Natural killer cell (primary cell): Measurements from ENCODE around the gene CDH12. TPM values are rescaled to one million over a fixed set of nuclear protein-coding genes. Genes with fewer than 3 reads are reported as not detected.

Experiments used
- ATAC-seq, 3 donors: fragments of 150-1000 bp in 2 of 3; fragments of 200-7000 bp in 1 of 3; cut with Tn5 transposase; 1 replicate in 1 of 3; 2 replicates in 2 of 3; pipeline ENCODE4 v1.10.0; 2021; ENCODE audit warnings: mild to moderate bottlenecking in 2 of 3, moderate library complexity in 2 of 3
- DNase-seq, 2 donors: peaks; one replicate each; pipeline versions ENCODE4 v3.0.0 to v3.0.0-alpha.2; 2013 to 2021; ENCODE audit warnings: mixed read lengths in 1 of 2
- H3K27ac ChIP-seq: one replicate; pipeline ENCODE4 v1.5.1; 2013; ENCODE audit warnings: mild to moderate bottlenecking, low read length
- H3K27me3 ChIP-seq: one replicate; pipeline ENCODE4 v1.6.1; 2013; ENCODE audit warnings: low read length; ENCODE audit not compliant: control insufficient read depth, insufficient read depth
- H3K36me3 ChIP-seq: one replicate; pipeline ENCODE4 v1.6.1; 2013; ENCODE audit warnings: low read length; ENCODE audit not compliant: control insufficient read depth, insufficient read depth
- H3K4me1 ChIP-seq: one replicate; pipeline ENCODE4 v1.6.1; 2013; ENCODE audit warnings: low read length; ENCODE audit not compliant: control insufficient read depth, insufficient read depth
- H3K4me3 ChIP-seq: one replicate; pipeline ENCODE4 v1.5.1; 2013; ENCODE audit warnings: low read length
- H3K9me3 ChIP-seq: one replicate; pipeline ENCODE4 v1.6.1; 2013; ENCODE audit warnings: low read length; ENCODE audit not compliant: control insufficient read depth, insufficient read depth
- H3K27ac Mint-ChIP-seq, 2 donors: one replicate each; pipeline ENCODE4 v1.8.0; 2022; ENCODE audit warnings: mild to moderate bottlenecking in 2 of 2, mixed read lengths in 2 of 2, moderate library complexity in 1 of 2
- H3K27me3 Mint-ChIP-seq, 2 donors: one replicate each; pipeline ENCODE4 v1.8.0; 2022; ENCODE audit warnings: low read depth in 2 of 2, mixed read lengths in 2 of 2
- H3K36me3 Mint-ChIP-seq: one replicate; pipeline ENCODE4 v1.8.0; 2022; ENCODE audit warnings: mixed read lengths
- H3K4me1 Mint-ChIP-seq, 2 donors: one replicate each; pipeline ENCODE4 v1.8.0; 2022; ENCODE audit warnings: mixed read lengths in 2 of 2
- H3K4me3 Mint-ChIP-seq: one replicate; pipeline ENCODE4 v1.8.0; 2022; ENCODE audit warnings: mild to moderate bottlenecking, moderate library complexity, mixed read lengths
- H3K9me3 Mint-ChIP-seq, 2 donors: one replicate each; pipeline ENCODE4 v1.8.0; 2022; ENCODE audit warnings: mixed read lengths in 2 of 2
- WGBS: methylation state at CpG from one replicate; pipeline ENCODE4 v1.1.7; 2013; ENCODE audit warnings: missing lambda C conversion rate; ENCODE audit not compliant: insufficient coverage; 5-methylcytosine and 5-hydroxymethylcytosine counted together
- intact Hi-C: fragments of 100-400 bp; cut with micrococcal nuclease; formaldehyde crosslinking; loops from one replicate; pipeline ENCODE4 v1.14.2; 2022
- total RNA-seq, 4 donors: library from RNA; stranded (reverse); fragments of 120-200 nt in 1 of 4; gene quantifications; one replicate each; pipeline versions ENCODE4 v1.2.3 to v1.2.4, GENCODE V29; 2013 to 2022
- TF ChIP-seq, protein P1 (sequence below): fragments of 200-600 bp; IDR thresholded peaks from one replicate; pipeline ENCODE4 v1.8.0; 2022; ENCODE audit warnings: antibody characterized with exemption

The CDH12 gene
- total RNA-seq, 3 donors from 2014 or later (not counting 1 experiment from before 2014, with no cell fraction given): not detected

GRCh38 chr5:22496666-22497065 lies 356.5 kb downstream of the CDH12 start:
- no peak overlapping the region for H3K27ac Mint-ChIP-seq
- Histone ChIP-seq H3K4me3 (no peak overlapping the region), H3K27ac (no peak overlapping the region), H3K27me3 (no peaks in the 10 kb centered on the region), H3K36me3 (no peaks in the 10 kb centered on the region), H3K9me3 (no peaks in the 10 kb centered on the region), H3K4me1 (no peaks in the 10 kb centered on the region)
- H3K27me3 Mint-ChIP-seq: no peaks in the 10 kb centered on the region
- H3K4me1 Mint-ChIP-seq: no peaks in the 10 kb centered on the region
- TF ChIP-seq, protein P1, sequence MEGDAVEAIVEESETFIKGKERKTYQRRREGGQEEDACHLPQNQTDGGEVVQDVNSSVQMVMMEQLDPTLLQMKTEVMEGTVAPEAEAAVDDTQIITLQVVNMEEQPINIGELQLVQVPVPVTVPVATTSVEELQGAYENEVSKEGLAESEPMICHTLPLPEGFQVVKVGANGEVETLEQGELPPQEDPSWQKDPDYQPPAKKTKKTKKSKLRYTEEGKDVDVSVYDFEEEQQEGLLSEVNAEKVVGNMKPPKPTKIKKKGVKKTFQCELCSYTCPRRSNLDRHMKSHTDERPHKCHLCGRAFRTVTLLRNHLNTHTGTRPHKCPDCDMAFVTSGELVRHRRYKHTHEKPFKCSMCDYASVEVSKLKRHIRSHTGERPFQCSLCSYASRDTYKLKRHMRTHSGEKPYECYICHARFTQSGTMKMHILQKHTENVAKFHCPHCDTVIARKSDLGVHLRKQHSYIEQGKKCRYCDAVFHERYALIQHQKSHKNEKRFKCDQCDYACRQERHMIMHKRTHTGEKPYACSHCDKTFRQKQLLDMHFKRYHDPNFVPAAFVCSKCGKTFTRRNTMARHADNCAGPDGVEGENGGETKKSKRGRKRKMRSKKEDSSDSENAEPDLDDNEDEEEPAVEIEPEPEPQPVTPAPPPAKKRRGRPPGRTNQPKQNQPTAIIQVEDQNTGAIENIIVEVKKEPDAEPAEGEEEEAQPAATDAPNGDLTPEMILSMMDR: no peak
- 56% methylated on average over 3 of the region's 4 CpGs for WGBS
- H3K9me3 Mint-ChIP-seq: peaks cover 11 to 24% of the 10 kb centered on the region in 2 donors
- intact Hi-C loops: no loop called here
- DNase-seq: no peak
- H3K36me3 Mint-ChIP-seq: no peaks in the 10 kb centered on the region
- no peak for ATAC-seq
- H3K4me3 Mint-ChIP-seq: no peak overlapping the region

- intact Hi-C loops: no loop called here
- no peak for ATAC-seq
- no peaks in the 10 kb centered on the region for H3K4me1 Mint-ChIP-seq
- no peak overlapping the region for H3K4me3 Mint-ChIP-seq
- H3K9me3 Mint-ChIP-seq: peaks cover 16 to 32% of the 10 kb centered on the region in 2 donors
- no peak overlapping the region for H3K27ac Mint-ChIP-seq
- H3K4me3 ChIP-seq: no peak overlapping the region
- H3K27me3 ChIP-seq: no peaks in the 10 kb centered on the region
- H3K9me3 ChIP-seq: peaks cover 2% of the 10 kb centered on the region
- TF ChIP-seq, protein P1: no peak
- DNase-seq: no peak
- H3K36me3 Mint-ChIP-seq: no peaks in the 10 kb centered on the region
- WGBS: 67% methylated on average over 1 of the region's 2 CpGs
- no peaks in the 10 kb centered on the region for H3K36me3 ChIP-seq
- H3K4me1 ChIP-seq: no peaks in the 10 kb centered on the region
- H3K27me3 Mint-ChIP-seq: no peaks in the 10 kb centered on the region
- no peak overlapping the region for H3K27ac ChIP-seq
These were observed 358.0 kb downstream of the CDH12 start for GRCh38 chr5:22495016-22495720.

DNA sequence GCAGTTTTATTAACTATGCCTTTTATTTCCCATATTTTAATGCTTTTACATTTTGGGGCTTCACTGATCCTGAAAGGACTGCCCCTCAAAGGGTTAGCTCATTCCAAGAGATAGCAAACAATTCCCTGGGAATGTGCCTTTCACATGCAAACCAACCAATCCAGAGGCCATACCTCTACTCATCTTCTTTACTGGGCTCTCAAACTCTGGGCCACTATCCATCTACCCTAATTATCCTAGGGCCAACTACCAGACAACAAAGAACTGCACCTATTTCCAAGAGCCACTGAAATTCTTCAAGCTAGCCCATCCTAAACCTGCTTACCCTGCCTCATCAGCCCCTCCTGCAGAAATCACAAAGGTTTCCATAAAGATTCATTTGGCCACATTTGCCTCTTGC lies 364.7 kb downstream of the CDH12 start:
- H3K27me3 ChIP-seq: no peaks in the 10 kb centered on the region
- intact Hi-C loops: no loop called here
- H3K36me3 ChIP-seq: no peaks in the 10 kb centered on the region
- peaks cover 2% of the 10 kb centered on the region for H3K9me3 ChIP-seq
- H3K4me1 Mint-ChIP-seq: no peaks in the 10 kb centered on the region
- no peaks in the 10 kb centered on the region for H3K27me3 Mint-ChIP-seq
- no peak overlapping the region for H3K27ac ChIP-seq
- H3K27ac Mint-ChIP-seq: no peak overlapping the region
- no peaks in the 10 kb centered on the region for H3K4me1 ChIP-seq
- DNase-seq: no peak
- H3K4me3 ChIP-seq: no peak overlapping the region
- TF ChIP-seq, protein P1: no peak
- H3K4me3 Mint-ChIP-seq: no peak overlapping the region
- no peak for ATAC-seq
- H3K36me3 Mint-ChIP-seq: no peaks in the 10 kb centered on the region
- H3K9me3 Mint-ChIP-seq: peaks cover 12 to 25% of the 10 kb centered on the region in 2 donors

GRCh38 chr5:22480305-22480704 lies 372.8 kb downstream of the CDH12 start:
- ATAC-seq (no peak), DNase-seq (no peak)
- H3K4me1 ChIP-seq: no peaks in the 10 kb centered on the region
- H3K9me3 Mint-ChIP-seq: peaks cover 8 to 9% of the 10 kb centered on the region in 2 donors
- WGBS: 59% methylated on average over 5 of the region's 5 CpGs
- no peak overlapping the region for H3K4me3 ChIP-seq
- no peak overlapping the region for H3K4me3 Mint-ChIP-seq
- H3K36me3 Mint-ChIP-seq: peaks cover 5% of the 10 kb centered on the region
- no peak overlapping the region for H3K27ac Mint-ChIP-seq
- TF ChIP-seq, protein P1: no peak
- intact Hi-C loops: no loop called here
- H3K27me3 ChIP-seq: no peaks in the 10 kb centered on the region
- no peaks in the 10 kb centered on the region for H3K9me3 ChIP-seq
- H3K36me3 ChIP-seq: no peaks in the 10 kb centered on the region
- H3K27me3 Mint-ChIP-seq: no peaks in the 10 kb centered on the region
- no peaks in the 10 kb centered on the region for H3K4me1 Mint-ChIP-seq
- H3K27ac ChIP-seq: no peak overlapping the region
